ENCODE data around the gene IGFALS. TPM values are rescaled to one million over a fixed set of nuclear protein-coding genes. Genes with fewer than 3 reads are reported as not detected.

The IGFALS gene
- total RNA-seq, 1 experiment from 2014 or later = not detected

DNA sequence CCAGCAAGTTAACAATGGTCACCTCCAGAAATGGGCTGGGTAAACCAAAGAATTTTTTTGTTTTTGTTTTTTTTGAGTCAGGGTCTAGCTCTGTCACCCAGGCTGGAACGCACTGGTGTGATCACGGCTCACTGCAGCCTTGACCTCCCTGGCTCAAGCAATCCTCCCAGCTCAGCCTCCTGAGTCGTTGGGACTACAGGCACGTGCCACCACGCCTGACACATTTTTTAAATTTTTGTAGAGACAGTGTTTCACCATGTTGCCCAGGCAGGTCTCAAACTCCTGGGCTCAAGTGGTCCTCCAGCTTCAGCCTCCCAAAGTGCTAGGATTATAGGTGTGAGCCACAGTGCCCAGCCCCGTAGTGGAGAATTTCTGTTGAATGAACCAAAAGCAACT, 12.8 kb downstream of the IGFALS start:
- intact Hi-C loops (cut with micrococcal nuclease; ENCODE audit: unreplicated experiment) = no loop called here
- peaks cover 95% of the 10 kb centered on the region for H3K36me3 Mint-ChIP-seq (ENCODE audit: insufficient read depth, unreplicated experiment)

DNA sequence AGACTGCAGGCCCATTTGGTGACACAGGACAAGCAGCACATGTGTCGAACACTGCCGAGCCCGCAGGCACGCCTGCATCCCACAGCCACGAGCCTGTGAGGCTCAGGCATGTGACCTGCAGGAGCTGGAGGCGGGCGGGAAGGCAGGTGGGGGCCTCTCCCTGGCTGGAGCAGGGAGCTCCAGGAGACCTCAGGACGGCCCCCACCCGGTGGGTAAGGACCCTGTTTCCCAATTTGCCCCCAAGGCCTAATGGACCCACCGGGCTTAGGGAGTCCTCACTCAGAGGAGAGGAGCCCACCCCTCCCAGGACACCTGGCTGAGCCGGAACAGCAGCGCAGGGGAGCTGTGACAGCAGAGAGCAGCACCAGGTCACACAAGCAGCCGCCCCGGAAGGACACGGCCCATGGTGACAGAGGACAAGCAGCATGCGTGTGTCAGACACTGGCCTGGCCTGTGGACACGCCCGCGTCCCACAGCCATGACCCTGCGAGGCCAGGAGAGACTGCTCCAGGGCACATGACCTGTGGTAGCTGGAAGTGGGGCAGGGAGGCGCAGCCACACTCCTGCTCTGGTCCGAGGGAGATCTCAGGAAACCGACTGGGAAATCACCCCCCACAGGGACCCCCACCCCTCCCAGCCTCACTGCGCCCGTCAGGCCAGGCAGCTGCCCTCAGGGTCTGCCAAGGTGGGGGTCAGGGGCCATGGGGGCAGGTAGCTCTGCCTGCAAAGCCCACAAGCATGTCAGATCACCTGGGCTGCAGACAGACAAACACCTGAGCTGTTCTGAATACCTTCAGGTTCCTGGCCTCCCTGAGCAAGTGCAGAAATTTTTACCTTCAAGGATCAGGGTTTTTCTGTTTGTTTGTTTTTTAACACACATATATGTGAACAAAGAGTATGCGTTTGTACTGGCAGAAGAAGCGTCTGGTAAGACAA, 13.5 kb downstream of the IGFALS start:
- peak overlapping the region; percentile 44 for H3K27ac Mint-ChIP-seq (ENCODE audit: unreplicated experiment)
- H3K27me3 Mint-ChIP-seq (ENCODE audit: unreplicated experiment) = no peaks in the 10 kb centered on the region
- CTCF ChIA-PET = no interaction called here
- intact Hi-C loops (cut with micrococcal nuclease; ENCODE audit: unreplicated experiment) = no loop called here
- H3K9me3 Mint-ChIP-seq (ENCODE audit: low read depth, unreplicated experiment) = no peaks in the 10 kb centered on the region
- no TSS peak for BruUV-seq (replicated peaks)
- TF ChIP-seq, protein P1, sequence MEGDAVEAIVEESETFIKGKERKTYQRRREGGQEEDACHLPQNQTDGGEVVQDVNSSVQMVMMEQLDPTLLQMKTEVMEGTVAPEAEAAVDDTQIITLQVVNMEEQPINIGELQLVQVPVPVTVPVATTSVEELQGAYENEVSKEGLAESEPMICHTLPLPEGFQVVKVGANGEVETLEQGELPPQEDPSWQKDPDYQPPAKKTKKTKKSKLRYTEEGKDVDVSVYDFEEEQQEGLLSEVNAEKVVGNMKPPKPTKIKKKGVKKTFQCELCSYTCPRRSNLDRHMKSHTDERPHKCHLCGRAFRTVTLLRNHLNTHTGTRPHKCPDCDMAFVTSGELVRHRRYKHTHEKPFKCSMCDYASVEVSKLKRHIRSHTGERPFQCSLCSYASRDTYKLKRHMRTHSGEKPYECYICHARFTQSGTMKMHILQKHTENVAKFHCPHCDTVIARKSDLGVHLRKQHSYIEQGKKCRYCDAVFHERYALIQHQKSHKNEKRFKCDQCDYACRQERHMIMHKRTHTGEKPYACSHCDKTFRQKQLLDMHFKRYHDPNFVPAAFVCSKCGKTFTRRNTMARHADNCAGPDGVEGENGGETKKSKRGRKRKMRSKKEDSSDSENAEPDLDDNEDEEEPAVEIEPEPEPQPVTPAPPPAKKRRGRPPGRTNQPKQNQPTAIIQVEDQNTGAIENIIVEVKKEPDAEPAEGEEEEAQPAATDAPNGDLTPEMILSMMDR (IDR thresholded peaks at IDR 0.05; ENCODE audit: unreplicated experiment) = no peak
- peaks cover 95% of the 10 kb centered on the region for H3K36me3 Mint-ChIP-seq (ENCODE audit: insufficient read depth, unreplicated experiment)
- H3K4me1 Mint-ChIP-seq (ENCODE audit: low read depth, unreplicated experiment) = peaks cover 13% of the 10 kb centered on the region
- DNase-seq = no peak
- H3K4me3 Mint-ChIP-seq (ENCODE audit: low read depth, unreplicated experiment) = no peak overlapping the region

More for the DNA sequence above, 12.8 kb downstream of the IGFALS start:
- no peaks in the 10 kb centered on the region for H3K27me3 Mint-ChIP-seq (ENCODE audit: unreplicated experiment)
- TF ChIP-seq, protein P1 (IDR thresholded peaks at IDR 0.05; ENCODE audit: unreplicated experiment) = no peak
- peak overlapping the region; percentile 44 for H3K27ac Mint-ChIP-seq (ENCODE audit: unreplicated experiment)
- CTCF ChIA-PET = no interaction called here
- no peak for DNase-seq
- H3K4me1 Mint-ChIP-seq (ENCODE audit: low read depth, unreplicated experiment) = peaks cover 13% of the 10 kb centered on the region
- peak overlapping the region; percentile 91 for H3K4me3 Mint-ChIP-seq (ENCODE audit: low read depth, unreplicated experiment)
- TSS peak; percentile 67 for BruUV-seq (replicated peaks)
- H3K9me3 Mint-ChIP-seq (ENCODE audit: low read depth, unreplicated experiment) = no peaks in the 10 kb centered on the region

DNA sequence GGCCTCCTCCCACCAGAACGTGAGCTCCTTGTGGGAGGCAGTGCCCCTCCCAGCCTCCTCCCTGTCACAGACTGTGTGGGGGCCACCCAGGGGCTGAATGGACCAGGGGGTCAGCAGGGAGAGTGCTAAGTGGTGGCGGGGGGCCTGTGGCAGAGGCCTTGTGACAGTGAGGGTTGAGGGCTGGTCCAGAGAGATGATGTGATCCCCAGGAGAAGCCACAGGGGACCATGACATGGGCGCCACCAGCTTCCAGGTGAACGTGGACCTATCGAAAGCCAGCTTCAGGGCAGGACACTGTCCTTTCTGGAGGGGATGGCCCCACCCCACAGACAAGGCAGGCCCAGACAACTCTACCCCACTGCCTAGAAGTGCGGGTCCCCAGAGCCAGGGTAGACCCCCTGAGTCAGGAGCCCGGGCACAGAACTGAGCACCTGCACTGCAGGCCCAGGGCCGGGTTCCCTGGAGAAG, 14.2 kb downstream of the IGFALS start:
- intact Hi-C loops (cut with micrococcal nuclease; ENCODE audit: unreplicated experiment) = no loop called here
- H3K36me3 Mint-ChIP-seq (ENCODE audit: insufficient read depth, unreplicated experiment) = peaks cover 100% of the 10 kb centered on the region
- CTCF ChIA-PET = no interaction called here
- TF ChIP-seq, protein P1 (IDR thresholded peaks at IDR 0.05; ENCODE audit: unreplicated experiment) = no peak
- peak overlapping the region; percentile 71 for H3K27ac Mint-ChIP-seq (ENCODE audit: unreplicated experiment)
- BruUV-seq (replicated peaks) = no TSS peak
- H3K9me3 Mint-ChIP-seq (ENCODE audit: low read depth, unreplicated experiment) = no peaks in the 10 kb centered on the region
- peaks cover 13% of the 10 kb centered on the region for H3K4me1 Mint-ChIP-seq (ENCODE audit: low read depth, unreplicated experiment)
- peak overlapping the region; percentile 4 for H3K4me3 Mint-ChIP-seq (ENCODE audit: low read depth, unreplicated experiment)
- DNase-seq = no peak
- no peaks in the 10 kb centered on the region for H3K27me3 Mint-ChIP-seq (ENCODE audit: unreplicated experiment)

DNA sequence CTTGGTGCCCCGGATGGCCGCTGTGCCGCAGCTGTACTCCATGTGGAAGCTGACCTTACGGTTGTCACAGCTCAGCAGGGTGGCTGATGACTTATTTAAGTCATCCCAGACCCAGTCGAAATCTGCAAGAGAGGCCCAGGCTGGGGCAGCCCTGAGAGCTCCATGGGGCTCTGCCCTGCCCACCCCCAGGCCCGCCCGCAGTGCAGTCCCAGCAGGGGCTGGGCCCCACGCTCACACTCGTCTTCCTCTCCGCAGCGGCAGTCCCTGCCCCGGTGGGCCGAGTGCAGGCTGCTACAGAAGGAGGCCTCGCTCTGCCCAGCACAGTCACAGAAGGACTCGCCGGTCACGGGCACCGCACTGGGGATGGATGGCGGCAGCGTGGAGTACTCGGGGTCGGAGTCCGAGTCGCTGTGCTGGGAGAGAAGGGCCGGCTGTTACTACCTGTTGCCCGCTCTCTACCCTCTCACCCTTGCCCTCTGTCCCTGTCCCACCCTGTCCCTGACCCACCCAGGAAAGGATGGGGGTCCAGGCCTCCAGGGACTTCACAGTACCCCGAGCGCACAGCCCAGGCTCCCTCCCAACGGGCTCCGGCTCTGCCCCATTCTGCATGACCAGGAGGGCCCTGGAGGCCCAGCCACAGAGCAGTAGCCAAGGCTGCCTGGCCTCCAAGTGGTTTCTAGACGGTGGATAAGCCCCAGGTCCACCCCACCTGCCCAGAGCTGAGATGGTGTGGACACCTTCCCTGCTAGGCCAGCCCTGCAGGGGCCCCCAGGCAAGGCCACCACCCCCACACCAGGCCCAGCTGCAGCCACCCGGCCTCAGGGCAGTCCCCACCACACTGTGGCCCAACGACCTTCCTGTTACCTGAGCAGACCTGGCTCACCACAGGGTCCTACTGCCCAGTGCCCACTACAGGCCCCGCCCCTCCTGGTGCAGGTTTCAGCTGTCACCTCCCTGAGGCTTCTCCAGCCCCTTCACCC, 15.0 kb downstream of the IGFALS start:
- Mint-ChIP-seq H3K27ac (ENCODE audit: unreplicated experiment) (peak overlapping the region; percentile 71), H3K36me3 (ENCODE audit: insufficient read depth, unreplicated experiment) (peaks cover 100% of the 10 kb centered on the region), H3K4me1 (ENCODE audit: low read depth, unreplicated experiment) (peaks cover 13% of the 10 kb centered on the region), H3K27me3 (ENCODE audit: unreplicated experiment) (no peaks in the 10 kb centered on the region), H3K4me3 (ENCODE audit: low read depth, unreplicated experiment) (peak overlapping the region; percentile 4), H3K9me3 (ENCODE audit: low read depth, unreplicated experiment) (no peaks in the 10 kb centered on the region)
- CTCF ChIA-PET = interaction anchor here (0.5 kb wide), 1 partner anchor 108 kb away, joined by 4 read pairs; no protein-coding TSS in a partner anchor
- TF ChIP-seq, protein P1 (IDR thresholded peaks at IDR 0.05; ENCODE audit: unreplicated experiment) = no peak
- no TSS peak for BruUV-seq (replicated peaks)
- intact Hi-C loops (cut with micrococcal nuclease; ENCODE audit: unreplicated experiment) = no loop called here
- no peak for DNase-seq

Measured in Calu3 (cell line).